Measurements from ENCODE around the gene CLOCK.

DNA sequence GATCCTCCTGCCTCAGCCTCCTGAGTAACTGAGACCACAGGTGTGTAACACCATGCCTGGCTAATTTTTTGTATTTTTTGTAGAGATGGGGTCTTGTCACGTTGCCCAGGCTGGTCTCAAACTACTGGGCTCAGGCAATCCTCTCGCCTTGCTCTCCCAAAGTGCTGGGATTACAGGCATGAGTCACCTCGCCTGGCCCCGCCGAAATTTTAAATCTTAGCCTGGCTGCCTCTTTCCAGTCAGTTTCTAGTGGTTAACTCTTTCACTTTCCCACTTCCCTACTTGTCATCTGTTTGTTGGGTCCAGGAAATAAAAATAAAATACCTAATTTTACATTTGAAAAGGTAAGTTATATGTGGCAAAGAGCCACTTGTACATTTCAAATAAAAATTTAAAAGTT is 88.5 kb downstream of the CLOCK start:
- no peak for TF ChIP-seq RAD21 (IDR thresholded peaks at IDR 0.05; ENCODE audit: low read depth)
- TF ChIP-seq EP300 (IDR thresholded peaks at IDR 0.05; ENCODE audit: borderline replicate concordance), result no peak
- TF ChIP-seq, protein P1, sequence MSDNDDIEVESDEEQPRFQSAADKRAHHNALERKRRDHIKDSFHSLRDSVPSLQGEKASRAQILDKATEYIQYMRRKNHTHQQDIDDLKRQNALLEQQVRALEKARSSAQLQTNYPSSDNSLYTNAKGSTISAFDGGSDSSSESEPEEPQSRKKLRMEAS (IDR thresholded peaks at IDR 0.05), result no peak
- TF ChIP-seq NFIC (IDR thresholded peaks at IDR 0.05), result no peak
- no peak for TF ChIP-seq FOXM1 (IDR thresholded peaks at IDR 0.05; ENCODE audit: borderline replicate concordance, low read depth)

All from Ishikawa (cell line).